ENCODE results near the gene CANT1.

DNA sequence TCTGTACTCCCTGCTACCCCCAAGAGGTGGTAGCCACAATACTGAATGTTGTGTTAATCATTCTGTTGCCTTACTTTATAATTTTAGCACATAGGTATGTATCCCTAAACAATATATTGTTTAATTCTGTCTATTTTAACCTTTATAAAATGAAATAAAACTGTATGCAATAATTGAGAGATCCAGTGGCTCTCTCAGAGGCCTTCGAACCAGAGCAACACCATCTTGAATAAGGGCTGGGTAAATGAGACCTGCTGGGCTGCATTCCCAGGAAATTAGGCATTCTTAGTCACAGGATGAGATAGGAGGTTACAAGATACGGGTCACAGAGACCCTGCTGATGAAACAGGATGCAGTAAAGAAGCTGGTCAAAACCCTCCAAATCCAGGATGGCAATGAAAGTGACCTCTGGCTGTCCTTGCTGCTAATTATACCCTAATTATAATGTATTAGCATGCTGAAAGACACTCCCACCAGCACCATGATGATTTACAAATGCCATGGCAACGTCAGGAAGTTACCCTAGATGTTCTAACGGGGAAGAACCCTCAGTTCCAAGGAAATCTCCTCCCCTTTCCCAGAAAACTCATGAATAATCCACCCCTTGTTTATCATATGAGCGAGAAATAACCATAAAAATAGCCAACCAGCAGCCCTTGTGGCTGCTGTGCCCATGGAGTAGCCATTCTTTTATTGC, 2.0 kb upstream of the CANT1 start:
- TF ChIP-seq, protein P1, sequence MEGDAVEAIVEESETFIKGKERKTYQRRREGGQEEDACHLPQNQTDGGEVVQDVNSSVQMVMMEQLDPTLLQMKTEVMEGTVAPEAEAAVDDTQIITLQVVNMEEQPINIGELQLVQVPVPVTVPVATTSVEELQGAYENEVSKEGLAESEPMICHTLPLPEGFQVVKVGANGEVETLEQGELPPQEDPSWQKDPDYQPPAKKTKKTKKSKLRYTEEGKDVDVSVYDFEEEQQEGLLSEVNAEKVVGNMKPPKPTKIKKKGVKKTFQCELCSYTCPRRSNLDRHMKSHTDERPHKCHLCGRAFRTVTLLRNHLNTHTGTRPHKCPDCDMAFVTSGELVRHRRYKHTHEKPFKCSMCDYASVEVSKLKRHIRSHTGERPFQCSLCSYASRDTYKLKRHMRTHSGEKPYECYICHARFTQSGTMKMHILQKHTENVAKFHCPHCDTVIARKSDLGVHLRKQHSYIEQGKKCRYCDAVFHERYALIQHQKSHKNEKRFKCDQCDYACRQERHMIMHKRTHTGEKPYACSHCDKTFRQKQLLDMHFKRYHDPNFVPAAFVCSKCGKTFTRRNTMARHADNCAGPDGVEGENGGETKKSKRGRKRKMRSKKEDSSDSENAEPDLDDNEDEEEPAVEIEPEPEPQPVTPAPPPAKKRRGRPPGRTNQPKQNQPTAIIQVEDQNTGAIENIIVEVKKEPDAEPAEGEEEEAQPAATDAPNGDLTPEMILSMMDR (IDR thresholded peaks at IDR 0.05; ENCODE audit: insufficient read depth, low read depth, low read length): no peak
- TF ChIP-seq EZH2 (IDR thresholded peaks at IDR 0.05; ENCODE audit: insufficient read depth, low read length): no peak

Data from astrocyte (in vitro differentiated cells and primary cell).